Liver (tissue), 9 donors: ENCODE results near the gene KCNJ3. TPM values are rescaled to one million over a fixed set of nuclear protein-coding genes. Genes with fewer than 3 reads are reported as not detected.
A peak's percentile ranks its signal among the peaks of the same experiment; 100 is the strongest.
"Not testable (repeated sequence)": the region's sequence is repeated elsewhere in the genome, so short reads cannot be mapped to it uniquely, and the experiment has no call there.

Experiments
- DNase-seq: peaks from one replicate; pipeline ENCODE4 v3.0.0-alpha.2; 2017; ENCODE audit warnings: low spot score
- H3K27ac ChIP-seq, 2 donors: one replicate each; pipeline ENCODE4 v1.7.0; 2013; ENCODE audit warnings: inconsistent platforms in 2 of 2, low read length in 2 of 2, control low read depth in 1 of 2, low read depth in 1 of 2, mild to moderate bottlenecking in 1 of 2
- H3K27me3 ChIP-seq, 4 donors: one replicate each; pipeline versions ENCODE4 v1.6.1 to v1.7.0; 2013; ENCODE audit warnings: low read length in 3 of 4, inconsistent platforms in 1 of 4, mild to moderate bottlenecking in 1 of 4, moderate library complexity in 1 of 4; ENCODE audit not compliant: control insufficient read depth in 4 of 4, insufficient read depth in 4 of 4
- H3K36me3 ChIP-seq, 4 donors: one replicate each; pipeline versions ENCODE4 v1.6.1 to v1.7.0; 2013; ENCODE audit warnings: low read length in 3 of 4, mild to moderate bottlenecking in 3 of 4, low read depth in 1 of 4, moderate library complexity in 1 of 4; ENCODE audit not compliant: control insufficient read depth in 4 of 4, insufficient read depth in 3 of 4
- H3K4me1 ChIP-seq, 4 donors: one replicate each; pipeline versions ENCODE4 v1.6.1 to v1.7.0; 2013; ENCODE audit warnings: low read length in 3 of 4, mild to moderate bottlenecking in 3 of 4, moderate library complexity in 1 of 4; ENCODE audit not compliant: control insufficient read depth in 4 of 4, insufficient read depth in 4 of 4
- H3K4me3 ChIP-seq, 3 donors: one replicate each; pipeline versions ENCODE4 v1.6.1 to v1.7.0; 2013; ENCODE audit warnings: low read length in 3 of 3, control low read depth in 1 of 3, low read depth in 1 of 3, mild to moderate bottlenecking in 1 of 3
- H3K9ac ChIP-seq, 2 donors: one replicate each; pipeline ENCODE4 v1.7.0; 2013; ENCODE audit warnings: low read length in 2 of 2, mild to moderate bottlenecking in 2 of 2, moderate library complexity in 2 of 2, control low read depth in 1 of 2, low read depth in 1 of 2
- H3K9me3 ChIP-seq, 4 donors: one replicate each; pipeline versions ENCODE4 v1.6.1 to v1.7.0; 2013; ENCODE audit warnings: low read length in 3 of 4; ENCODE audit not compliant: control insufficient read depth in 4 of 4
- ATF3 ChIP-seq: IDR thresholded peaks from 2 replicates; pipeline ENCODE4 v1.6.1; 2016; ENCODE audit warnings: antibody characterized with exemption
- CTCF ChIP-seq: fragments of 150-350 bp; IDR thresholded peaks from 2 replicates; pipeline ENCODE4 v1.5.1; 2017; ENCODE audit warnings: improper control_type of control experiment, low read depth, low read length; ENCODE audit not compliant: missing input control
- EGR1 ChIP-seq, 2 donors: IDR thresholded peaks; 2 replicates each; pipeline ENCODE4 v1.6.1; 2016 to 2018; ENCODE audit warnings: antibody characterized with exemption in 2 of 2, low read depth in 2 of 2
- FOXA2 ChIP-seq: IDR thresholded peaks from 2 replicates; pipeline ENCODE4 v1.6.1; 2016; ENCODE audit warnings: antibody characterized with exemption
- GABPA ChIP-seq, 2 donors: IDR thresholded peaks in 1 of 2; conservative IDR thresholded peaks in 1 of 2; 2 replicates each; pipeline ENCODE4 v1.6.1; 2016; ENCODE audit warnings: antibody characterized with exemption in 2 of 2, mild to moderate bottlenecking in 1 of 2, moderate library complexity in 1 of 2
- HNF4A ChIP-seq, 2 donors: conservative IDR thresholded peaks; 2 replicates each; pipeline ENCODE4 v1.6.1; 2016; ENCODE audit warnings: antibody characterized with exemption in 2 of 2, mild to moderate bottlenecking in 2 of 2
- HNF4G ChIP-seq: IDR thresholded peaks from 2 replicates; pipeline ENCODE4 v1.6.1; 2016; ENCODE audit warnings: antibody characterized with exemption
- MAX ChIP-seq: IDR thresholded peaks from 2 replicates; pipeline ENCODE4 v1.6.1; 2016; ENCODE audit warnings: antibody characterized with exemption
- NR2F2 ChIP-seq: IDR thresholded peaks from 2 replicates; pipeline ENCODE4 v1.6.1; 2016; ENCODE audit warnings: antibody characterized with exemption
- RAD21 ChIP-seq, 2 donors: IDR thresholded peaks; 2 replicates each; pipeline ENCODE4 v1.6.1; 2016; ENCODE audit warnings: antibody characterized with exemption in 2 of 2, mild to moderate bottlenecking in 2 of 2
- RXRA ChIP-seq, 2 donors: IDR thresholded peaks; 2 replicates each; pipeline ENCODE4 v1.6.1; 2017 to 2018; ENCODE audit warnings: antibody characterized with exemption in 2 of 2, mild to moderate bottlenecking in 1 of 2
- SP1 ChIP-seq: IDR thresholded peaks from 2 replicates; pipeline ENCODE4 v1.6.1; 2018; ENCODE audit warnings: antibody characterized with exemption, mild to moderate bottlenecking
- TAF1 ChIP-seq: conservative IDR thresholded peaks from 2 replicates; pipeline ENCODE4 v1.6.1; 2016; ENCODE audit warnings: antibody characterized with exemption, mild to moderate bottlenecking
- YY1 ChIP-seq: IDR thresholded peaks from 2 replicates; pipeline ENCODE4 v1.6.1; 2016; ENCODE audit warnings: antibody characterized with exemption, mild to moderate bottlenecking
- ZBTB33 ChIP-seq: IDR thresholded peaks from 2 replicates; pipeline ENCODE4 v1.6.1; 2016; ENCODE audit warnings: antibody characterized with exemption
- WGBS: extraction: QIAGEN DNeasy Blood & Tissue Kit; methylation state at CpG from one replicate; pipeline ENCODE4 v1.1.7; 2013; 5-methylcytosine and 5-hydroxymethylcytosine counted together
- polyA plus RNA-seq, 2 donors: library from polyadenylated mRNA; stranded (reverse) in 1 of 2; unstranded in 1 of 2; fragments of 200-250 nt in 1 of 2; fragments of >200 nt in 1 of 2; fragmentation: Nextera tagmentation in 1 of 2; extraction: Ambion mirVana in 1 of 2; gene quantifications; one replicate each; pipeline versions ENCODE4 v1.2.1 to v1.2.3, GENCODE V29; 2013 to 2015
- total RNA-seq, 2 donors: library from RNA; depleted of rRNA; stranded (reverse); fragments of >200 nt; gene quantifications; one replicate each; pipeline ENCODE4 v1.2.3, GENCODE V29; 2014
- donor health status: healthy.
- donor health status: healthy.
- donor health status: healthy.
- donor health status: healthy.
- donor health status: healthy.

Gene KCNJ3
- total and polyA plus RNA-seq, 4 donors: 0.23 to 1.3 (median 0.43) TPM

GRCh38 chr2:154855138-154855537 is 156.6 kb downstream of the KCNJ3 start:
- Histone ChIP-seq H3K9ac (no peak overlapping the region), H3K27ac (no peak overlapping the region), H3K4me3 (no peak overlapping the region), H3K4me1 (peaks cover 2 to 18% (median 10%) of the 10 kb centered on the region in 4 donors), H3K36me3 (no peaks in the 10 kb centered on the region), H3K27me3 (no peaks in the 10 kb centered on the region), H3K9me3 (no peaks in the 10 kb centered on the region)
- 75% methylated on average over 6 of the region's 6 CpGs for WGBS
- TF ChIP-seq HNF4G (no peak), HNF4A (conservative IDR thresholded peaks at IDR 0.05) (peak in 1 of 2 donors; percentile 31)
- no peak for DNase-seq

GRCh38 chr2:154867151-154867550 is 168.7 kb downstream of the KCNJ3 start:
- H3K27me3 ChIP-seq, H3K4me3 ChIP-seq, H3K9me3 ChIP-seq, H3K27ac ChIP-seq, DNase-seq, H3K9ac ChIP-seq, H3K4me1 ChIP-seq, H3K36me3 ChIP-seq: not testable (repeated sequence)
- 91% methylated on average over 4 of the region's 4 CpGs for WGBS

- Histone ChIP-seq H3K4me1 (peaks cover 0 to 6% (median 2%) of the 10 kb centered on the region in 4 donors), H3K9ac (no peak overlapping the region), H3K27ac (no peak overlapping the region), H3K27me3 (no peaks in the 10 kb centered on the region), H3K4me3 (no peak overlapping the region), H3K36me3 (no peaks in the 10 kb centered on the region), H3K9me3 (no peaks in the 10 kb centered on the region)
- peak in 1 of 2 donors; percentile 17 for TF ChIP-seq RAD21 (IDR thresholded peaks at IDR 0.05)
- TF ChIP-seq YY1: peak; percentile 12
- peak; percentile 37 to 59 for TF ChIP-seq HNF4A (conservative IDR thresholded peaks at IDR 0.05)
- peak in 1 of 2 donors; percentile 9 for TF ChIP-seq RXRA (IDR thresholded peaks at IDR 0.05)
- peak; percentile 29 for TF ChIP-seq SP1
- no peak for TF ChIP-seq MAX
- DNase-seq: no peak
- 63% methylated on average over 2 of the region's 2 CpGs for WGBS
Measured at GRCh38 chr2:154875999-154876398, 177.5 kb downstream of the KCNJ3 start.

GRCh38 chr2:154882725-154883124 is 184.2 kb downstream of the KCNJ3 start:
- WGBS: 78% methylated on average over 3 of the region's 3 CpGs
- Histone ChIP-seq H3K4me1 (no peaks in the 10 kb centered on the region), H3K27me3 (no peaks in the 10 kb centered on the region), H3K9me3 (peaks cover 0 to 7% (median under 1%) of the 10 kb centered on the region in 4 donors), H3K36me3 (no peaks in the 10 kb centered on the region), H3K4me3 (no peak overlapping the region), H3K9ac (no peak overlapping the region), H3K27ac (no peak overlapping the region)
- no peak for DNase-seq
- no peak for TF ChIP-seq ATF3
- no peak for TF ChIP-seq SP1
- TF ChIP-seq NR2F2: no peak
- no peak for TF ChIP-seq GABPA (IDR thresholded peaks at IDR 0.05 in 1 of 2, conservative IDR thresholded peaks at IDR 0.05 in 1 of 2)
- no peak for TF ChIP-seq FOXA2
- no peak for TF ChIP-seq YY1
- TF ChIP-seq MAX: no peak
- no peak for TF ChIP-seq TAF1
- no peak for TF ChIP-seq EGR1 (IDR thresholded peaks at IDR 0.05; ENCODE audit: low read depth in 2 of 2)
- no peak for TF ChIP-seq ZBTB33
- TF ChIP-seq HNF4A (conservative IDR thresholded peaks at IDR 0.05): no peak
- no peak for TF ChIP-seq CTCF
